GM10847 (cell line): Measurements from ENCODE around the gene KLHL11.

Source experiments
- POLR2A ChIP-seq: IDR thresholded peaks from 2 replicates; pipeline ENCODE4 v1.6.1; 2011; ENCODE audit not compliant: insufficient read length; ENCODE audit errors: extremely low read depth

Gene KLHL11

GRCh38 chr17:41864836-41865595 is at the start of gene KLHL11:
Gene KLHL11, minus strand, starts transcription at chr17:41865423. Its CDS starts 53 bp downstream, at chr17:41865370.
- TF ChIP-seq POLR2A, result peak; percentile 96

GRCh38 chr17:41915020-41915419 is 49.8 kb upstream of the KLHL11 start:
- no peak for TF ChIP-seq POLR2A

GRCh38 chr17:41914358-41914766 is 49.1 kb upstream of the KLHL11 start:
- no peak for TF ChIP-seq POLR2A

- TF ChIP-seq POLR2A, result no peak
Observed at GRCh38 chr17:41913798-41914197, 48.6 kb upstream of the KLHL11 start.

- TF ChIP-seq POLR2A, result no peak
Observed at GRCh38 chr17:41912925-41913324, 47.7 kb upstream of the KLHL11 start.

- no peak for TF ChIP-seq POLR2A
Observed at GRCh38 chr17:41910701-41911391, 45.6 kb upstream of the KLHL11 start.

- TF ChIP-seq POLR2A, result no peak
Observed at GRCh38 chr17:41909088-41909487, 43.9 kb upstream of the KLHL11 start.

- TF ChIP-seq POLR2A, result no peak
Observed at GRCh38 chr17:41907633-41908539, 42.7 kb upstream of the KLHL11 start.

- TF ChIP-seq POLR2A, result no peak
Observed at GRCh38 chr17:41907185-41907556, 41.9 kb upstream of the KLHL11 start.

- TF ChIP-seq POLR2A, result no peak
Observed at GRCh38 chr17:41906465-41907184, 41.4 kb upstream of the KLHL11 start.

GRCh38 chr17:41905172-41905571 is 39.9 kb upstream of the KLHL11 start:
- no peak for TF ChIP-seq POLR2A

GRCh38 chr17:41904242-41904841 is 39.1 kb upstream of the KLHL11 start:
- no peak for TF ChIP-seq POLR2A

- TF ChIP-seq POLR2A, result no peak
Observed at GRCh38 chr17:41901646-41902045, 36.4 kb upstream of the KLHL11 start.

GRCh38 chr17:41896726-41897125 is 31.5 kb upstream of the KLHL11 start:
- TF ChIP-seq POLR2A, result no peak
